HepG2 (cell line): ENCODE results near the gene FRAS1. TPM values are rescaled to one million over a fixed set of nuclear protein-coding genes. Genes with fewer than 3 reads are reported as not detected.

Source experiments
- ATAC-seq: fragments of 200-7000 bp; cut with Tn5 transposase; 3 replicates; pipeline ENCODE4 v1.9.1; 2020; ENCODE audit warnings: mild to moderate bottlenecking, moderate library complexity
- BruUV-seq: library from RNA; stranded (reverse); fragments of 400-500 nt; replicated peaks from 2 replicates; lab custom pipeline; 2021; lab: Mats Ljungman, UMichigan
- CTCF ChIA-PET: fragments of 300-600 bp; formaldehyde crosslinking; extraction: SDS; loops from one replicate; lab custom pipeline; 2021; ENCODE audit warnings: low total read pairs, inconsistent platforms, low intra/inter-chr PET ratio; lab: Yijun Ruan, JAX
- POLR2A ChIA-PET: fragments of 350-600 bp; sonication (Branson Sonifier 250); formaldehyde crosslinking; loops from one replicate; lab custom pipeline; 2020; ENCODE audit warnings: antibody characterized with exemption, inconsistent platforms; lab: Yijun Ruan, JAX
- DNase-seq: peaks from one replicate; pipeline ENCODE4 v3.0.0-alpha.2; 2015; ENCODE audit warnings: low spot score
- FAIRE-seq: peaks from 3 replicates; lab custom pipeline; 2011; peaks lifted over from hg19 to GRCh38; lab: Jason Lieb, UNC
- H2AFZ ChIP-seq: one replicate; pipeline ENCODE4 v1.6.1; 2011; ENCODE audit warnings: low read length, inconsistent platforms
- H3K27ac ChIP-seq: fragments of 300-600 bp; 3 replicates; pipeline ENCODE4 v1.8.0; 2011; ENCODE audit warnings: mixed run types, mild to moderate bottlenecking, mixed read lengths, low read length, inconsistent platforms; ENCODE audit not compliant: insufficient read depth; ENCODE audit errors: extremely low read length
- H3K27me3 ChIP-seq, 2 experiments: fragments of 200-600 bp in 1 of 2; 2 replicates in 1 of 2; 3 replicates in 1 of 2; pipeline versions ENCODE4 v1.6.0 to v1.8.0; 2011; ENCODE audit warnings: low read length in 2 of 2, mild to moderate bottlenecking in 2 of 2, moderate library complexity in 2 of 2, inconsistent platforms in 1 of 2; ENCODE audit not compliant: insufficient read depth in 2 of 2, control insufficient read depth in 1 of 2
- H3K36me3 ChIP-seq, 2 experiments: fragments of 200-600 bp in 1 of 2; replicated peaks in 1 of 2; 2 replicates in 1 of 2; 3 replicates in 1 of 2; pipeline versions ENCODE4 v1.5.1 to v1.8.0; 2011; ENCODE audit warnings: low read length in 2 of 2, inconsistent platforms in 1 of 2; ENCODE audit not compliant: insufficient read depth in 2 of 2, control insufficient read depth in 1 of 2
- H3K4me1 ChIP-seq: 2 replicates; pipeline ENCODE4 v1.5.1; 2012; ENCODE audit warnings: low read length, inconsistent platforms; ENCODE audit not compliant: insufficient read depth
- H3K4me2 ChIP-seq: 2 replicates; pipeline ENCODE4 v1.6.0; 2011; ENCODE audit warnings: low read depth, low read length, inconsistent platforms
- H3K4me3 ChIP-seq, 3 experiments: fragments of 200-600 bp in 1 of 3; sonication (generic), shearing (Covaris generic) in 1 of 3; replicated peaks in 1 of 3; 2 replicates each; pipeline ENCODE4 v1.5.1; 2011 to 2016; ENCODE audit warnings: low read length in 3 of 3, inconsistent platforms in 2 of 3, low read depth in 2 of 3, mild to moderate bottlenecking in 2 of 3, control low read depth in 1 of 3, mixed read lengths in 1 of 3; ENCODE audit not compliant: insufficient read depth in 1 of 3
- H3K79me2 ChIP-seq: one replicate; pipeline ENCODE4 v1.6.1; 2011; ENCODE audit warnings: low read length, inconsistent platforms; ENCODE audit not compliant: insufficient read depth
- H3K9ac ChIP-seq: 2 replicates; pipeline ENCODE4 v1.6.0; 2011; ENCODE audit warnings: mild to moderate bottlenecking, low read depth, low read length, inconsistent platforms; ENCODE audit not compliant: insufficient read depth
- H3K9me3 ChIP-seq: 2 replicates; pipeline ENCODE4 v1.5.1; 2012; ENCODE audit warnings: mild to moderate bottlenecking, low read length
- H4K20me1 ChIP-seq: 2 replicates; pipeline ENCODE4 v1.6.0; 2011; ENCODE audit warnings: inconsistent platforms, mild to moderate bottlenecking, low read length, moderate library complexity; ENCODE audit not compliant: insufficient read depth
- CBX5 ChIP-seq: sonication (generic); formaldehyde crosslinking; IDR thresholded peaks from 2 replicates; pipeline ENCODE4 v1.4.0; 2020; ENCODE audit warnings: missing genetic modification reagents, borderline replicate concordance
- REST ChIP-seq, 2 experiments: IDR thresholded peaks; 2 replicates each; pipeline ENCODE4 v1.6.1; 2011 to 2012; ENCODE audit warnings: low read length in 2 of 2, borderline replicate concordance in 1 of 2, low read depth in 1 of 2, mild to moderate bottlenecking in 1 of 2, moderate library complexity in 1 of 2
- WGBS: methylation state at CpG from one replicate; pipeline ENCODE4 v1.1.6; 2017; ENCODE audit warnings: low lambda C conversion rate; 5-methylcytosine and 5-hydroxymethylcytosine counted together
- in situ Hi-C: cut with HindIII; loops from 2 replicates; pipeline ENCODE4 v1.10.0; 2017; ENCODE audit warnings: low pct_unique_long_range_greater_than_20kb; ENCODE audit not compliant: extremely low pct_ligation_motif_present
- intact Hi-C: fragments of 100-400 bp; cut with micrococcal nuclease; formaldehyde crosslinking; loops from one replicate; pipeline ENCODE4 v1.10.0; 2022; ENCODE audit not compliant: unreplicated experiment
- polyA plus RNA-seq, 8 experiments: library from polyadenylated mRNA; depleted of rRNA in 3 of 8; stranded (reverse) in 7 of 8; unstranded in 1 of 8; fragments of >200 nt; fragmentation: Illumina TruSeq in 4 of 8; extraction: Trizol in 4 of 8; gene quantifications; 2 replicates each; pipeline versions ENCODE4 v1.2.1 to v1.2.3, GENCODE V29; 2011 to 2016; ENCODE audit warnings: low read depth in 4 of 8, missing spikeins in 1 of 8, mixed read lengths in 1 of 8; ENCODE audit not compliant: insufficient read depth in 1 of 8
- total RNA-seq, 5 experiments: library from RNA; depleted of rRNA; stranded (reverse); fragments of >200 nt; fragmentation: Illumina TruSeq; extraction: Trizol; gene quantifications; 2 replicates each; pipeline ENCODE4 v1.2.3, GENCODE V29; 2016; ENCODE audit warnings: low read depth in 1 of 5
- TF ChIP-seq, protein P1 (sequence below): IDR thresholded peaks from 2 replicates; pipeline ENCODE4 v1.6.1; 2016; ENCODE audit warnings: low read depth, missing genetic modification reagents, missing compliant biosample characterization

Gene FRAS1
- total and polyA plus RNA-seq, 2 of the 13 experiments (the other 11 are each of a cell fraction or from before 2014, with no cell fraction given), result 22.5 to 31.6 TPM

- H3K4me1 ChIP-seq, result peaks cover 5% of the 10 kb centered on the region; the same call in 1 of the 2 replicates
- no peak overlapping the region for H2AFZ ChIP-seq
- no peak for DNase-seq
- in situ Hi-C loops (no loop called here), intact Hi-C loops (no loop called here)
- 96% methylated on average over 6 of the region's 6 CpGs for WGBS
- no peak for ATAC-seq
- ChIA-PET POLR2A (no interaction called here), CTCF (no interaction called here)
- no peak for FAIRE-seq
- H3K9me3 ChIP-seq, result no peaks in the 10 kb centered on the region
- H3K36me3 ChIP-seq, result peaks cover 28 to 57% of the 10 kb centered on the region in 2 experiments
- no peaks in the 10 kb centered on the region for H3K79me2 ChIP-seq
- no peak overlapping the region for H3K4me3 ChIP-seq
- TF ChIP-seq REST (IDR thresholded peaks at IDR 0.05; ENCODE audit: borderline replicate concordance in 1 of 2, low read depth in 1 of 2, low read length in 2 of 2) (no peak), CBX5 (no peak)
- TF ChIP-seq, protein P1, sequence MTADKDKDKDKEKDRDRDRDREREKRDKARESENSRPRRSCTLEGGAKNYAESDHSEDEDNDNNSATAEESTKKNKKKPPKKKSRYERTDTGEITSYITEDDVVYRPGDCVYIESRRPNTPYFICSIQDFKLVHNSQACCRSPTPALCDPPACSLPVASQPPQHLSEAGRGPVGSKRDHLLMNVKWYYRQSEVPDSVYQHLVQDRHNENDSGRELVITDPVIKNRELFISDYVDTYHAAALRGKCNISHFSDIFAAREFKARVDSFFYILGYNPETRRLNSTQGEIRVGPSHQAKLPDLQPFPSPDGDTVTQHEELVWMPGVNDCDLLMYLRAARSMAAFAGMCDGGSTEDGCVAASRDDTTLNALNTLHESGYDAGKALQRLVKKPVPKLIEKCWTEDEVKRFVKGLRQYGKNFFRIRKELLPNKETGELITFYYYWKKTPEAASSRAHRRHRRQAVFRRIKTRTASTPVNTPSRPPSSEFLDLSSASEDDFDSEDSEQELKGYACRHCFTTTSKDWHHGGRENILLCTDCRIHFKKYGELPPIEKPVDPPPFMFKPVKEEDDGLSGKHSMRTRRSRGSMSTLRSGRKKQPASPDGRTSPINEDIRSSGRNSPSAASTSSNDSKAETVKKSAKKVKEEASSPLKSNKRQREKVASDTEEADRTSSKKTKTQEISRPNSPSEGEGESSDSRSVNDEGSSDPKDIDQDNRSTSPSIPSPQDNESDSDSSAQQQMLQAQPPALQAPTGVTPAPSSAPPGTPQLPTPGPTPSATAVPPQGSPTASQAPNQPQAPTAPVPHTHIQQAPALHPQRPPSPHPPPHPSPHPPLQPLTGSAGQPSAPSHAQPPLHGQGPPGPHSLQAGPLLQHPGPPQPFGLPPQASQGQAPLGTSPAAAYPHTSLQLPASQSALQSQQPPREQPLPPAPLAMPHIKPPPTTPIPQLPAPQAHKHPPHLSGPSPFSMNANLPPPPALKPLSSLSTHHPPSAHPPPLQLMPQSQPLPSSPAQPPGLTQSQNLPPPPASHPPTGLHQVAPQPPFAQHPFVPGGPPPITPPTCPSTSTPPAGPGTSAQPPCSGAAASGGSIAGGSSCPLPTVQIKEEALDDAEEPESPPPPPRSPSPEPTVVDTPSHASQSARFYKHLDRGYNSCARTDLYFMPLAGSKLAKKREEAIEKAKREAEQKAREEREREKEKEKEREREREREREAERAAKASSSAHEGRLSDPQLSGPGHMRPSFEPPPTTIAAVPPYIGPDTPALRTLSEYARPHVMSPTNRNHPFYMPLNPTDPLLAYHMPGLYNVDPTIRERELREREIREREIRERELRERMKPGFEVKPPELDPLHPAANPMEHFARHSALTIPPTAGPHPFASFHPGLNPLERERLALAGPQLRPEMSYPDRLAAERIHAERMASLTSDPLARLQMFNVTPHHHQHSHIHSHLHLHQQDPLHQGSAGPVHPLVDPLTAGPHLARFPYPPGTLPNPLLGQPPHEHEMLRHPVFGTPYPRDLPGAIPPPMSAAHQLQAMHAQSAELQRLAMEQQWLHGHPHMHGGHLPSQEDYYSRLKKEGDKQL (CRISPR knock-in tag), result no peak
- H3K4me2 ChIP-seq, result no peak overlapping the region
- no peaks in the 10 kb centered on the region for H4K20me1 ChIP-seq
- no TSS peak for BruUV-seq
- no peaks in the 10 kb centered on the region for H3K27me3 ChIP-seq
- H3K27ac ChIP-seq, result no peak overlapping the region
- H3K9ac ChIP-seq, result no peak overlapping the region
Measured at GRCh38 chr4:78414116-78414515, 357.0 kb downstream of the FRAS1 start.
